ENCODE data around the gene ABCC1. TPM values are rescaled to one million over a fixed set of nuclear protein-coding genes. Genes with fewer than 3 reads are reported as not detected.

Gene ABCC1
- total RNA-seq, 6 experiments from 2014 or later = 49.3 to 63.6 (median 57.1) TPM

DNA sequence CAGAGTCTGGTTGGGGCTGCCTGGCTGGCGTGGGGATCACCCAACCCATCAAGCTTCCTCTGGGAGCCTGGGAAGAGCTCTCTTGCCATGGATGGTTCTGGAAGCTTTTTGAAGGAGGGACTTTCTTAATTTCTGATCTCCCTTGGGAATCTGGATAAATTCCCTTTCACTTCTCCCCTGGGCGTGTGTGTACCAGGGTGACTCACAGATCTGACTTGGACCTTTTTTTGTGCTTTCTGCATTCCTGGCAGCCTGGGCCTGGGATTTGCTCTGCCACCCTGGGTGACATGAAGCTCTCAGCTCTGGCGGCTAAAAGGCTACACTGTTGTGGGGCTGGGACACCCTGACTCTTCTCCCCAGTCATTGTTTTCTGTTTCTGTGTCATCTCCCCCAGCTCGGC lies 70.1 kb downstream of the ABCC1 start:
- no peak for TF ChIP-seq CTCF (IDR thresholded peaks at IDR 0.05)

GRCh38 chr16:16020291-16020690 lies 70.9 kb downstream of the ABCC1 start:
- Mint-ChIP-seq H3K27me3 (ENCODE audit: insufficient read depth) (no peaks in the 10 kb centered on the region; the same call in none of the 2 replicates), H3K4me3 (no peak overlapping the region), H3K36me3 (ENCODE audit: low read depth) (peaks cover 71% of the 10 kb centered on the region), H3K4me1 (ENCODE audit: low read depth) (peaks cover 86% of the 10 kb centered on the region), H3K9me3 (no peaks in the 10 kb centered on the region), H3K27ac (peak overlapping the region; percentile 94)
- DNase-seq = no peak
- no peak for TF ChIP-seq CTCF (IDR thresholded peaks at IDR 0.05)

More for the DNA sequence above, 70.1 kb downstream of the ABCC1 start:
- peak overlapping the region; percentile 44 for H3K4me3 Mint-ChIP-seq
- H3K4me1 Mint-ChIP-seq (ENCODE audit: low read depth) = peaks cover 84% of the 10 kb centered on the region
- H3K27me3 Mint-ChIP-seq (ENCODE audit: insufficient read depth) = no peaks in the 10 kb centered on the region; the same call in none of the 2 replicates
- peaks cover 73% of the 10 kb centered on the region for H3K36me3 Mint-ChIP-seq (ENCODE audit: low read depth)
- H3K27ac Mint-ChIP-seq = peak overlapping the region; percentile 94
- no peaks in the 10 kb centered on the region for H3K9me3 Mint-ChIP-seq
- peak; percentile 57 for DNase-seq

GRCh38 chr16:16021020-16021419 lies 71.6 kb downstream of the ABCC1 start:
- Mint-ChIP-seq H3K27ac (peak overlapping the region; percentile 94), H3K4me1 (ENCODE audit: low read depth) (peaks cover 93% of the 10 kb centered on the region), H3K4me3 (no peak overlapping the region), H3K9me3 (no peaks in the 10 kb centered on the region), H3K27me3 (ENCODE audit: insufficient read depth) (no peaks in the 10 kb centered on the region; the same call in 1 of the 2 replicates), H3K36me3 (ENCODE audit: low read depth) (peaks cover 67% of the 10 kb centered on the region)
- DNase-seq = no peak
- no peak for TF ChIP-seq CTCF (IDR thresholded peaks at IDR 0.05)

DNA sequence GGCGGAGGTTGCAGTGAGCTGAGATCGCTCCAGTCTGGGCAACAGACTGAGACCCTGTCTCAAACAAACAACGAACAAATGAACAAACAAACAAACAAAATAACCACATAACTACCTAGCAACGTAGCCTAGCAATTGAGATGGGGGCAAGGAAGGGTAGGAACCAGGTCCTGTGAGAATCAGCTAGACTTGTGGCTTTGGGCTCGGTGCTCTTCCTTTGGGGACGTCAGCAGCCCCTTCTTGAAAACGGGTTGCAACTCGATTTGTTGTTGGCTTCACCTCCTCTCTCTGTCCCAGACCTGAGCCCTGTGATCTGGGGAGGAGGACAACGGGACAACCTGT lies 72.2 kb downstream of the ABCC1 start:
- H3K9me3 Mint-ChIP-seq = no peaks in the 10 kb centered on the region
- TF ChIP-seq CTCF (IDR thresholded peaks at IDR 0.05) = no peak
- peaks cover 61% of the 10 kb centered on the region for H3K36me3 Mint-ChIP-seq (ENCODE audit: low read depth)
- H3K4me3 Mint-ChIP-seq = peak overlapping the region; percentile 74; the same call in 1 of the 2 replicates
- peak overlapping the region; percentile 94 for H3K27ac Mint-ChIP-seq
- H3K27me3 Mint-ChIP-seq (ENCODE audit: insufficient read depth) = no peaks in the 10 kb centered on the region; the same call in 1 of the 2 replicates
- peaks cover 93% of the 10 kb centered on the region for H3K4me1 Mint-ChIP-seq (ENCODE audit: low read depth)
- no peak for DNase-seq

GRCh38 chr16:16021988-16022682 lies 72.7 kb downstream of the ABCC1 start:
- H3K36me3 Mint-ChIP-seq (ENCODE audit: low read depth) = peaks cover 56% of the 10 kb centered on the region
- TF ChIP-seq CTCF (IDR thresholded peaks at IDR 0.05) = no peak
- no peaks in the 10 kb centered on the region; the same call in 1 of the 2 replicates for H3K27me3 Mint-ChIP-seq (ENCODE audit: insufficient read depth)
- peaks cover 97% of the 10 kb centered on the region for H3K4me1 Mint-ChIP-seq (ENCODE audit: low read depth)
- DNase-seq = peak; percentile 96
- H3K27ac Mint-ChIP-seq = peak overlapping the region; percentile 94
- no peaks in the 10 kb centered on the region for H3K9me3 Mint-ChIP-seq
- peak overlapping the region; percentile 74 for H3K4me3 Mint-ChIP-seq
